Brain microvascular endothelial cell (primary cell): Measurements from ENCODE around the gene MAN2A1.

Source experiments
- DNase-seq: peaks from one replicate; pipeline ENCODE4 v3.0.0-alpha.2; 2020
- H3K27ac ChIP-seq: fragments of 250-450 bp; sonication (Bioruptor Pico); 2 replicates; pipeline ENCODE4 v1.5.1; 2020; ENCODE audit warnings: mild to moderate bottlenecking, moderate library complexity
- H3K27me3 ChIP-seq: fragments of 250-450 bp; sonication (Bioruptor Pico); replicated peaks from 2 replicates; pipeline ENCODE4 v1.5.1; 2020; ENCODE audit warnings: mild to moderate bottlenecking
- H3K36me3 ChIP-seq: fragments of 250-450 bp; sonication (Bioruptor Pico); replicated peaks from 2 replicates; pipeline ENCODE4 v1.5.1; 2020; ENCODE audit warnings: mild to moderate bottlenecking
- H3K4me3 ChIP-seq: 2 replicates; pipeline ENCODE4 v1.5.1; 2011; ENCODE audit warnings: low read depth, mild to moderate bottlenecking, control low read depth, low read length, moderate library complexity
- CTCF ChIP-seq: IDR thresholded peaks from 2 replicates; pipeline ENCODE4 v1.5.1; 2011; ENCODE audit warnings: low read depth, mild to moderate bottlenecking, moderate library complexity, low read length, control low read depth, inconsistent platforms; ENCODE audit errors: missing control alignments
- in situ Hi-C: cut with HindIII; loops from 2 replicates; pipeline ENCODE4 v1.10.0; 2017; ENCODE audit warnings: low sequenced_read_pairs, low pct_ligation_motif_present

Gene MAN2A1

GRCh38 chr5:109853377-109853776, 163.7 kb downstream of the MAN2A1 start:
- H3K4me3 ChIP-seq, result no peak overlapping the region
- in situ Hi-C loops, result no loop called here
- no peak for TF ChIP-seq CTCF
- peaks cover 15% of the 10 kb centered on the region for H3K36me3 ChIP-seq
- no peaks in the 10 kb centered on the region for H3K27me3 ChIP-seq
- no peak overlapping the region for H3K27ac ChIP-seq
- DNase-seq, result no peak

- H3K27ac ChIP-seq, result no peak overlapping the region
- no peak overlapping the region for H3K4me3 ChIP-seq
- no peaks in the 10 kb centered on the region for H3K27me3 ChIP-seq
- H3K36me3 ChIP-seq, result peaks cover 13% of the 10 kb centered on the region
- TF ChIP-seq CTCF, result no peak
- in situ Hi-C loops, result no loop called here
- no peak for DNase-seq
These were observed 165.3 kb downstream of the MAN2A1 start for GRCh38 chr5:109855056-109855455.

GRCh38 chr5:109857405-109858031, 167.8 kb downstream of the MAN2A1 start:
- no peak for TF ChIP-seq CTCF
- Histone ChIP-seq H3K36me3 (peaks cover 10% of the 10 kb centered on the region), H3K4me3 (no peak overlapping the region), H3K27ac (no peak overlapping the region), H3K27me3 (no peaks in the 10 kb centered on the region)
- in situ Hi-C loops, result no loop called here
- no peak for DNase-seq

- Histone ChIP-seq H3K4me3 (no peak overlapping the region), H3K27me3 (no peaks in the 10 kb centered on the region), H3K36me3 (peaks cover 10% of the 10 kb centered on the region), H3K27ac (no peak overlapping the region)
- no peak for DNase-seq
- TF ChIP-seq CTCF, result no peak
- in situ Hi-C loops, result no loop called here
These were observed 169.8 kb downstream of the MAN2A1 start for GRCh38 chr5:109859537-109859936.

- in situ Hi-C loops, result no loop called here
- Histone ChIP-seq H3K4me3 (no peak overlapping the region), H3K36me3 (peaks cover 5% of the 10 kb centered on the region), H3K27ac (no peak overlapping the region), H3K27me3 (no peaks in the 10 kb centered on the region)
- TF ChIP-seq CTCF, result no peak
- DNase-seq, result no peak
These were observed 172.6 kb downstream of the MAN2A1 start for GRCh38 chr5:109862301-109862700.

- Histone ChIP-seq H3K4me3 (no peak overlapping the region), H3K36me3 (no peaks in the 10 kb centered on the region), H3K27me3 (no peaks in the 10 kb centered on the region), H3K27ac (peak overlapping the region; percentile 29)
- no peak for TF ChIP-seq CTCF
- DNase-seq, result peak; percentile 5
- in situ Hi-C loops, result no loop called here
These were observed 174.0 kb downstream of the MAN2A1 start for GRCh38 chr5:109863752-109864151.
